Lower lobe of right lung (tissue), 2 donors: ENCODE data around the gene XYLT1. TPM values are rescaled to one million over a fixed set of nuclear protein-coding genes. Genes with fewer than 3 reads are reported as not detected.

Experiments used
- ATAC-seq, 2 donors: fragments of 200-7000 bp; cut with Tn5 transposase; one replicate each; pipeline ENCODE4 v1.9.1; 2020 to 2022; ENCODE audit warnings: mild to moderate bottlenecking in 2 of 2, moderate library complexity in 2 of 2
- DNase-seq: peaks from one replicate; pipeline ENCODE4 v3.0.0-alpha.2; 2020
- H3K27ac ChIP-seq: fragments of 200-600 bp; one replicate; pipeline ENCODE4 v1.8.0; 2022
- H3K27me3 ChIP-seq: fragments of 200-600 bp; one replicate; pipeline ENCODE4 v1.8.0; 2022; ENCODE audit warnings: low read depth
- H3K36me3 ChIP-seq: fragments of 200-600 bp; one replicate; pipeline ENCODE4 v1.8.0; 2022; ENCODE audit warnings: mild to moderate bottlenecking
- H3K4me1 ChIP-seq: fragments of 200-600 bp; one replicate; pipeline ENCODE4 v1.8.0; 2022
- H3K4me3 ChIP-seq: fragments of 200-600 bp; one replicate; pipeline ENCODE4 v1.8.0; 2022; ENCODE audit warnings: mild to moderate bottlenecking
- H3K9me3 ChIP-seq: fragments of 200-600 bp; one replicate; pipeline ENCODE4 v1.8.0; 2022
- CTCF ChIP-seq: fragments of 200-600 bp; IDR thresholded peaks from one replicate; pipeline ENCODE4 v1.8.0; 2022; ENCODE audit warnings: antibody characterized with exemption, mild to moderate bottlenecking
- intact Hi-C: fragments of 100-400 bp; cut with DNase I; formaldehyde crosslinking; loops from one replicate; pipeline ENCODE4 v1.11.0; 2022
- total RNA-seq: library from RNA; stranded (reverse); fragmentation: NEBNext Ultra II Directional; extraction: Animal tissue kit (Norgen Biotek cat#: 25700); gene quantifications from one replicate; pipeline ENCODE4 v1.2.1, GENCODE V29; 2021
- donor health status: DM: no; HTN: yes; CAD: no; lungs with severe emphysema.

XYLT1 gene
- total RNA-seq, 1 donor from 2014 or later = 9.0 TPM

- intact Hi-C loops = no loop called here
- H3K36me3 ChIP-seq = no peaks in the 10 kb centered on the region
- H3K9me3 ChIP-seq = no peaks in the 10 kb centered on the region
- DNase-seq = no peak
- no peak for TF ChIP-seq CTCF
- H3K4me1 ChIP-seq = no peaks in the 10 kb centered on the region
- no peak overlapping the region for H3K4me3 ChIP-seq
- H3K27ac ChIP-seq = no peak overlapping the region
- no peak for ATAC-seq
- H3K27me3 ChIP-seq = no peaks in the 10 kb centered on the region
Observed at GRCh38 chr16:17109413-17109812, 361.3 kb downstream of the XYLT1 start.

DNA sequence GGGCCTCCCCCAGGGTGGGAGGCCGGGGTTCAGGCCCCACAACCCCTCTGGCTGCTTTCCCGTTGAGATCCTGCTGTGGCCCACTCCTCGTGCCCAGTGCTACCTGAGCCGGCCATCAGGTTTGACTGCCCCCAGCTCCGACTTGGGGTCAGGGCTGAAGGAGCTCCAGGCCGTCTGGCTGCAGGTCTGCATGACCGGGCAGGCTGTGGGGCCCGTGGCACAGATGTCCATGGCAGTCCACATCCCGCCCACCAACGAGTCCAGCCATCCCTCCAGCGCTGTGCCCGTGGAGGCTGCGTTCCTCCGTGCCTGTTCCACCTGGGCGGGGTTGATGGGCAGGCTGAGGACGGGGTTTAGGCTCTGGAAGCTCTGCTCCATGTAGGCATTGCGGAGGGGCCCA, 362.2 kb downstream of the XYLT1 start:
- Histone ChIP-seq H3K9me3 (no peaks in the 10 kb centered on the region), H3K4me1 (no peaks in the 10 kb centered on the region), H3K4me3 (no peak overlapping the region), H3K36me3 (no peaks in the 10 kb centered on the region), H3K27ac (no peak overlapping the region), H3K27me3 (no peaks in the 10 kb centered on the region)
- intact Hi-C loops = no loop called here
- no peak for TF ChIP-seq CTCF
- DNase-seq = no peak
- no peak for ATAC-seq

DNA sequence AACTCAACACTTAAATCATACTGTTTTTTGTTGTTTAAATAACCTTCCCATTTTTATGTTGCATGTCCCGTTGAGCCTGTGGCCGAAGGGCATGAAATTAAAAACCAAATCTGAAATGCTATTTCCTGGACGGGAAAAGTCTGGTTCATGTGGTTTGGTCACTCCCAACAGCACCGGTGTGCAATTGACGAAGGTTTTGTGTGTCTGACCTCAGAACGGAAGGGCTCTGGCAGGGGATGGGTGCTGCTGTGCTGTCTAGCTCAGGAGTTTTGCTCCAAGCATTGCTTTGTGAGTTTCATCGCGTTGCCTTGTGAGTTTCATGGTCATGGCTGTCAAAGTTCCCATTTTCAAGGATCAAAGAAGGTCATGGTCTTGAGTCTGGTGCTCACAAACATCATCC, 363.3 kb downstream of the XYLT1 start:
- Histone ChIP-seq H3K27ac (no peak overlapping the region), H3K36me3 (no peaks in the 10 kb centered on the region), H3K9me3 (no peaks in the 10 kb centered on the region), H3K4me1 (no peaks in the 10 kb centered on the region), H3K4me3 (no peak overlapping the region), H3K27me3 (no peaks in the 10 kb centered on the region)
- ATAC-seq (no peak), DNase-seq (no peak)
- intact Hi-C loops = no loop called here
- TF ChIP-seq CTCF = no peak

DNA sequence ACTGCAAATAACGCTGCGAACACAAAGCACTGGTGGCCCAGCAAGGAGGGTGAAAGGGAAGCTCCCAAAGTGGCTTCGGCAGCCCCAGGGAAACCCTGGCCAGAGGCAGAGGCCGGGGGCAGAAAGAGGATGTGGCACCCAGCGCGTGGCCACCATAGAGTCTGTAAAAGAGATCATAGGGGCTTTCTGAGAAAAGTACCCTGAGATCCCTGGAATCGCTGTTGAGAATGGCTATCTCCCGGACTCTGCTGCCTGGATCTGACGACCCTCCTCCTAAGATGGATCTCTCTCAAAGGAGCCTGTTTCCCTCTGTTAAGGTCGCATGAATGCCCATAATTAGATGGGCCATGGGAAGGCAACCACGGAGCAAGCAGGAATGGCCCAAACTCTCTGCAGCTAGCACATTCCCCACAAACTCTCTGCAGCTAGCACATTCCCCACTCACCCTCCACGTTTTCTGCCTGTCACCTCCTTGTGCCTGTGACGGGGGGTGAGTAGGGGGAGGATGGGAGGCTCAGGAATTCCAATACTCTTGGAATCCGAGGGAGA, 364.4 kb downstream of the XYLT1 start:
- TF ChIP-seq CTCF = no peak
- H3K27me3 ChIP-seq = no peaks in the 10 kb centered on the region
- no peaks in the 10 kb centered on the region for H3K36me3 ChIP-seq
- H3K9me3 ChIP-seq = no peaks in the 10 kb centered on the region
- DNase-seq (no peak), ATAC-seq (no peak)
- no peak overlapping the region for H3K27ac ChIP-seq
- intact Hi-C loops = no loop called here
- no peaks in the 10 kb centered on the region for H3K4me1 ChIP-seq
- no peak overlapping the region for H3K4me3 ChIP-seq

- no peak for TF ChIP-seq CTCF
- intact Hi-C loops = no loop called here
- DNase-seq (no peak), ATAC-seq (no peak)
- Histone ChIP-seq H3K9me3 (no peaks in the 10 kb centered on the region), H3K27me3 (no peaks in the 10 kb centered on the region), H3K36me3 (no peaks in the 10 kb centered on the region), H3K4me3 (no peak overlapping the region), H3K27ac (no peak overlapping the region), H3K4me1 (no peaks in the 10 kb centered on the region)
Observed at GRCh38 chr16:17105239-17105797, 365.4 kb downstream of the XYLT1 start.
